ENCODE data around the gene LMAN1L.

The LMAN1L gene

GRCh38 chr15:74780523-74781430, 31.9 kb upstream of the LMAN1L start:
- Histone ChIP-seq H3K27me3 (ENCODE audit: low read length) (no peaks in the 10 kb centered on the region), H3K4me3 (ENCODE audit: insufficient read depth, low read length, poor library complexity, severe bottlenecking) (peak overlapping the region; percentile 56), H3K9ac (ENCODE audit: low read length) (peak overlapping the region; percentile 99), H3K79me2 (ENCODE audit: insufficient read depth, low read length) (peaks cover 58% of the 10 kb centered on the region), H3F3A (ENCODE audit: insufficient read depth) (peaks cover 84% of the 10 kb centered on the region), H3K36me3 (ENCODE audit: low read length) (no peaks in the 10 kb centered on the region), H3K9me2 (replicated peaks; ENCODE audit: insufficient read depth, low read length) (no peaks in the 10 kb centered on the region), H3K4me2 (ENCODE audit: low read depth, low read length, poor library complexity, severe bottlenecking) (peak overlapping the region; percentile 80), H3K9me3 (ENCODE audit: insufficient read depth, low read length) (no peaks in the 10 kb centered on the region), H2AFZ (ENCODE audit: low read depth, low read length, severe bottlenecking) (no peak overlapping the region), H4K20me1 (ENCODE audit: low read depth, low read length) (no peaks in the 10 kb centered on the region), H3K27ac (ENCODE audit: low read depth, low read length) (peak overlapping the region; percentile 96)
- TF ChIP-seq EZH2phosphoT487 (conservative IDR thresholded peaks at IDR 0.05; ENCODE audit: low read length) (no peak), CTCF (IDR thresholded peaks at IDR 0.05; ENCODE audit: insufficient read depth, low read length, poor library complexity, severe bottlenecking) (no peak)

- Histone ChIP-seq H3K27ac (ENCODE audit: low read depth, low read length) (peak within 1 kb of the TSS; percentile 96), H3K36me3 (ENCODE audit: low read length) (no peaks in the 10 kb centered on the region), H3K4me2 (ENCODE audit: low read depth, low read length, poor library complexity, severe bottlenecking) (peak within 1 kb of the TSS; percentile 80), H3K9me3 (ENCODE audit: insufficient read depth, low read length) (no peaks in the 10 kb centered on the region), H3K4me3 (ENCODE audit: insufficient read depth, low read length, poor library complexity, severe bottlenecking) (peak within 1 kb of the TSS; percentile 94), H4K20me1 (ENCODE audit: low read depth, low read length) (no peaks in the 10 kb centered on the region), H3K79me2 (ENCODE audit: insufficient read depth, low read length) (peaks cover 61% of the 10 kb centered on the region), H2AFZ (ENCODE audit: low read depth, low read length, severe bottlenecking) (no peak within 1 kb of the TSS), H3K27me3 (ENCODE audit: low read length) (no peaks in the 10 kb centered on the region), H3F3A (ENCODE audit: insufficient read depth) (peaks cover 89% of the 10 kb centered on the region), H3K9me2 (replicated peaks; ENCODE audit: insufficient read depth, low read length) (no peaks in the 10 kb centered on the region), H3K9ac (ENCODE audit: low read length) (peak within 1 kb of the TSS; percentile 99)
- no peak for TF ChIP-seq CTCF (IDR thresholded peaks at IDR 0.05; ENCODE audit: insufficient read depth, low read length, poor library complexity, severe bottlenecking)
- TF ChIP-seq EZH2phosphoT487 (conservative IDR thresholded peaks at IDR 0.05; ENCODE audit: low read length) = no peak
Measured at GRCh38 chr15:74781431-74782258, 31.0 kb upstream of the LMAN1L start, which contains the start of gene CSK. CSK (plus strand) TSS chr15:74782080; CDS start chr15:74798298, 16,218 bp downstream.

GRCh38 chr15:74782259-74783071, 30.2 kb upstream of the LMAN1L start:
- no peaks in the 10 kb centered on the region for H3K27me3 ChIP-seq (ENCODE audit: low read length)
- no peaks in the 10 kb centered on the region for H3K9me3 ChIP-seq (ENCODE audit: insufficient read depth, low read length)
- H3K36me3 ChIP-seq (ENCODE audit: low read length) = no peaks in the 10 kb centered on the region
- peak overlapping the region; percentile 94 for H3K4me3 ChIP-seq (ENCODE audit: insufficient read depth, low read length, poor library complexity, severe bottlenecking)
- H3K9ac ChIP-seq (ENCODE audit: low read length) = peak overlapping the region; percentile 99
- H3K4me2 ChIP-seq (ENCODE audit: low read depth, low read length, poor library complexity, severe bottlenecking) = peak overlapping the region; percentile 73
- no peaks in the 10 kb centered on the region for H3K9me2 ChIP-seq (replicated peaks; ENCODE audit: insufficient read depth, low read length)
- H4K20me1 ChIP-seq (ENCODE audit: low read depth, low read length) = no peaks in the 10 kb centered on the region
- no peak overlapping the region for H2AFZ ChIP-seq (ENCODE audit: low read depth, low read length, severe bottlenecking)
- TF ChIP-seq EZH2phosphoT487 (conservative IDR thresholded peaks at IDR 0.05; ENCODE audit: low read length) = no peak
- TF ChIP-seq CTCF (IDR thresholded peaks at IDR 0.05; ENCODE audit: insufficient read depth, low read length, poor library complexity, severe bottlenecking) = no peak
- H3K27ac ChIP-seq (ENCODE audit: low read depth, low read length) = peak overlapping the region; percentile 96
- peaks cover 87% of the 10 kb centered on the region for H3F3A ChIP-seq (ENCODE audit: insufficient read depth)
- H3K79me2 ChIP-seq (ENCODE audit: insufficient read depth, low read length) = peaks cover 67% of the 10 kb centered on the region

Data from SU-DHL-6 (cell line).